Inflammatory macrophage treated with lipopolysaccharide for 1 hour (primary cell): Measurements from ENCODE around the gene BBX.

ENCODE experiments used
- DNase-seq, 2 donors: peaks; one replicate each; pipeline ENCODE4 v3.0.0-alpha.2; 2020 to 2022

The BBX gene

GRCh38 chr3:107756649-107757048 is 233.9 kb downstream of the BBX start:
- no peak for DNase-seq

GRCh38 chr3:107757140-107757539 is 234.4 kb downstream of the BBX start:
- DNase-seq = no peak

- no peak for DNase-seq
Measured at GRCh38 chr3:107760144-107760543, 237.4 kb downstream of the BBX start.

- no peak for DNase-seq
Measured at GRCh38 chr3:107761391-107761790, 238.6 kb downstream of the BBX start.

- DNase-seq = no peak
Measured at GRCh38 chr3:107765524-107765923, 242.8 kb downstream of the BBX start.

- no peak for DNase-seq
Measured at GRCh38 chr3:107767897-107768605, 245.3 kb downstream of the BBX start.

- DNase-seq = no peak
Measured at GRCh38 chr3:107769882-107770281, 247.1 kb downstream of the BBX start.

- no peak for DNase-seq
Measured at GRCh38 chr3:107772016-107772415, 249.3 kb downstream of the BBX start.

- DNase-seq = no peak
Measured at GRCh38 chr3:107775974-107776373, 253.2 kb downstream of the BBX start.

- no peak for DNase-seq
Measured at GRCh38 chr3:107781253-107781652, 258.5 kb downstream of the BBX start.

- no peak for DNase-seq
Measured at GRCh38 chr3:107782054-107782453, 259.3 kb downstream of the BBX start.

GRCh38 chr3:107790612-107791011 is 267.9 kb downstream of the BBX start:
- DNase-seq = no peak

GRCh38 chr3:107791027-107791426 is 268.3 kb downstream of the BBX start:
- DNase-seq = no peak

GRCh38 chr3:107791450-107791849 is 268.7 kb downstream of the BBX start:
- no peak for DNase-seq

GRCh38 chr3:107794664-107795443 is 272.1 kb downstream of the BBX start:
- no peak for DNase-seq

- DNase-seq = no peak
Measured at GRCh38 chr3:107795514-107796094, 272.8 kb downstream of the BBX start.

GRCh38 chr3:107796791-107797190 is 274.0 kb downstream of the BBX start:
- no peak for DNase-seq

GRCh38 chr3:107797586-107797985 is 274.8 kb downstream of the BBX start:
- DNase-seq = no peak

GRCh38 chr3:107798381-107798780 is 275.6 kb downstream of the BBX start:
- no peak for DNase-seq

GRCh38 chr3:107800710-107801109 is 277.9 kb downstream of the BBX start:
- no peak for DNase-seq

GRCh38 chr3:107803170-107803569 is 280.4 kb downstream of the BBX start:
- DNase-seq = no peak

- no peak for DNase-seq
Measured at GRCh38 chr3:107806021-107806420, 283.3 kb downstream of the BBX start.

GRCh38 chr3:107806536-107806935 is 283.8 kb downstream of the BBX start:
- no peak for DNase-seq
